ENCODE measurements around the gene RSPH9.

Gene RSPH9

GRCh38 chr6:43689421-43689820 lies 44.6 kb downstream of the RSPH9 start:
- DNase-seq, result no peak

GRCh38 chr6:43695215-43695966 lies 50.6 kb downstream of the RSPH9 start:
- DNase-seq, result no peak

GRCh38 chr6:43695967-43696291 lies 51.1 kb downstream of the RSPH9 start:
- DNase-seq, result no peak

- no peak for DNase-seq
Observed at GRCh38 chr6:43697421-43697820, 52.6 kb downstream of the RSPH9 start.

GRCh38 chr6:43698584-43699349 lies 53.9 kb downstream of the RSPH9 start:
- no peak for DNase-seq

GRCh38 chr6:43699564-43700186 lies 54.8 kb downstream of the RSPH9 start:
- DNase-seq, result no peak

GRCh38 chr6:43700939-43701560 lies 56.2 kb downstream of the RSPH9 start:
- DNase-seq, result peak; percentile 52 to 62

- no peak for DNase-seq
Observed at GRCh38 chr6:43702171-43702533, 57.3 kb downstream of the RSPH9 start.

GRCh38 chr6:43702534-43703440 lies 58.0 kb downstream of the RSPH9 start:
- DNase-seq, result peak; percentile 70 to 82

GRCh38 chr6:43703512-43704429 lies 58.9 kb downstream of the RSPH9 start:
- peak; percentile 71 to 84 for DNase-seq

- peak; percentile 67 to 71 for DNase-seq
Observed at GRCh38 chr6:43705996-43706395, 61.2 kb downstream of the RSPH9 start.

GRCh38 chr6:43706788-43707187 lies 62.0 kb downstream of the RSPH9 start:
- no peak for DNase-seq

GRCh38 chr6:43707269-43707668 lies 62.4 kb downstream of the RSPH9 start:
- no peak for DNase-seq

- DNase-seq, result no peak
Observed at GRCh38 chr6:43707767-43708166, 62.9 kb downstream of the RSPH9 start.

GRCh38 chr6:43708860-43709653 lies 64.2 kb downstream of the RSPH9 start:
- peak; percentile 87 to 92 for DNase-seq

GRCh38 chr6:43709654-43710303 lies 64.9 kb downstream of the RSPH9 start:
- no peak for DNase-seq

- no peak for DNase-seq
Observed at GRCh38 chr6:43710576-43710975, 65.7 kb downstream of the RSPH9 start.

- peak in 1 of 2 donors; percentile 48 for DNase-seq
Observed at GRCh38 chr6:43712579-43712978, 67.7 kb downstream of the RSPH9 start.

GRCh38 chr6:43713643-43714310 lies 68.9 kb downstream of the RSPH9 start:
- no peak for DNase-seq

Measured in inflammatory macrophage treated with lipopolysaccharide for 1 hour (primary cell).